OCI-LY7 (cell line): ENCODE data around the gene HLCS.

Source experiments
- EZH2phosphoT487 ChIP-seq: fragments of 200-600 bp; sonication (generic); IDR thresholded peaks from 2 replicates; pipeline ENCODE4 v1.6.1; 2018; ENCODE audit warnings: low read depth, borderline replicate concordance, mild to moderate bottlenecking, mixed run types, antibody characterized with exemption, low read length, moderate library complexity, mixed read lengths
- TF ChIP-seq, protein P1 (sequence below): fragments of 200-600 bp; sonication (generic); conservative IDR thresholded peaks from 2 replicates; pipeline ENCODE4 v1.5.1; 2014; ENCODE audit warnings: mild to moderate bottlenecking, antibody characterized with exemption, low read length, moderate library complexity, mixed read lengths

DNA sequence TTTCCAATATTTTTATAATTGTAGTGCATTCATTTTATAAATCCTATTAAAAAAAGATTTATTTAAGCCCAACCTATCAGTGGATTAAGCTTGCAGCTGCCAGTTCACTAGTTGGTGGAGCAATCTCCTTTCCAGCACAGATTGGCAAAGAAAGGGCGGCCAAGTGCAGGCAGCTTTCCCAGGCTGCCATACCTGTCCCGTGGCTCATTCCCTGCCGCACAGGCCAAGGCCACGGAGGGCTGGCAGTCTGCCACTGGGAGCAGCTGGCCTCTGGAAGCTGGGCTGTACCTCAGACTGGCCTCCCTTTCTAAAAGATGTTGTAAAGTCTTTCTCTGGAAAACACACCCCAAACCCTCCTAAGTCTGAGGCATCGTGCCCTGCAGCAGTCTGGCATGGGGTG is 193.4 kb downstream of the HLCS start:
- TF ChIP-seq, protein P1, sequence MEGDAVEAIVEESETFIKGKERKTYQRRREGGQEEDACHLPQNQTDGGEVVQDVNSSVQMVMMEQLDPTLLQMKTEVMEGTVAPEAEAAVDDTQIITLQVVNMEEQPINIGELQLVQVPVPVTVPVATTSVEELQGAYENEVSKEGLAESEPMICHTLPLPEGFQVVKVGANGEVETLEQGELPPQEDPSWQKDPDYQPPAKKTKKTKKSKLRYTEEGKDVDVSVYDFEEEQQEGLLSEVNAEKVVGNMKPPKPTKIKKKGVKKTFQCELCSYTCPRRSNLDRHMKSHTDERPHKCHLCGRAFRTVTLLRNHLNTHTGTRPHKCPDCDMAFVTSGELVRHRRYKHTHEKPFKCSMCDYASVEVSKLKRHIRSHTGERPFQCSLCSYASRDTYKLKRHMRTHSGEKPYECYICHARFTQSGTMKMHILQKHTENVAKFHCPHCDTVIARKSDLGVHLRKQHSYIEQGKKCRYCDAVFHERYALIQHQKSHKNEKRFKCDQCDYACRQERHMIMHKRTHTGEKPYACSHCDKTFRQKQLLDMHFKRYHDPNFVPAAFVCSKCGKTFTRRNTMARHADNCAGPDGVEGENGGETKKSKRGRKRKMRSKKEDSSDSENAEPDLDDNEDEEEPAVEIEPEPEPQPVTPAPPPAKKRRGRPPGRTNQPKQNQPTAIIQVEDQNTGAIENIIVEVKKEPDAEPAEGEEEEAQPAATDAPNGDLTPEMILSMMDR = no peak
- no peak for TF ChIP-seq EZH2phosphoT487
